C4-2B (cell line): ENCODE measurements around the gene SORCS1.

ENCODE experiments used
- CTCF ChIP-seq: fragments of 450-650 bp; conservative IDR thresholded peaks from 2 replicates; pipeline ENCODE4 v1.5.1; 2017; ENCODE audit warnings: mild to moderate bottlenecking
- ZFX ChIP-seq: fragments of 450-650 bp; IDR thresholded peaks from 2 replicates; pipeline ENCODE4 v1.6.1; 2017

- TF ChIP-seq CTCF, result no peak
- TF ChIP-seq ZFX, result no peak
Observed at GRCh38 chr10:106635947-106636346, 528.6 kb downstream of the SORCS1 start.
